GM12892 (cell line): ENCODE data around the gene GMEB2.
"Not testable (repeated sequence)": the region's sequence is repeated elsewhere in the genome, so short reads cannot be mapped to it uniquely, and the experiment has no call there.

Experiments used
- DNase-seq: peaks from one replicate; pipeline ENCODE4 v3.0.0; 2011; ENCODE audit not compliant: insufficient read length
- FAIRE-seq: peaks from 2 replicates; lab custom pipeline; 2011; peaks lifted over from hg19 to GRCh38; lab: Jason Lieb, UNC
- POLR2A ChIP-seq: IDR thresholded peaks from 2 replicates; pipeline ENCODE4 v1.6.1; 2011; ENCODE audit warnings: low read depth, low read length, control low read depth
- POLR2AphosphoS5 ChIP-seq: IDR thresholded peaks from 2 replicates; pipeline ENCODE4 v1.6.1; 2011; ENCODE audit warnings: low read depth, low read length, control low read depth
- TAF1 ChIP-seq: IDR thresholded peaks from 2 replicates; pipeline ENCODE4 v1.6.1; 2011; ENCODE audit warnings: low read depth, mild to moderate bottlenecking, control low read depth, low read length, borderline replicate concordance

GMEB2 gene

DNA sequence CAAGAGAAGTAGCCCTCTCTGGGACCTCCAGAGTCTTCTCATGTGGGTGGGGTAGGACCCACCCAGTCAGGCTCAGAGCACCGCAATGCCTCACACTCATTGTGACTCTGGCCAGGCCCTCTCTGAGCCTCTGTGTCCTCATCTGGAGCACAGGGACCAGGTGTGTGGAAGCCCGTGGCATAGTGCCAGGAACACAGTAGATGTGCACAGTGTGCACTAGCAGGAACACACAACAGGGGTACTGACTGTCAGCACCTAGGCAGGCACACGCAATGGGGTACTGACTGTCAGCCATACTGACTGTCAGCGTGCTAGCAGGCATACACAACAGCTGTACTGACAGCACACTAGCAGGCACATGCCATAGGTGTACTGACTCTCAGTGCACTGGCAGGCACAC lies 28.3 kb upstream of the GMEB2 start:
- no peak for TF ChIP-seq POLR2AphosphoS5
- no peak for TF ChIP-seq POLR2A
- TF ChIP-seq TAF1, result no peak
- FAIRE-seq, result no peak
- DNase-seq, result no peak

DNA sequence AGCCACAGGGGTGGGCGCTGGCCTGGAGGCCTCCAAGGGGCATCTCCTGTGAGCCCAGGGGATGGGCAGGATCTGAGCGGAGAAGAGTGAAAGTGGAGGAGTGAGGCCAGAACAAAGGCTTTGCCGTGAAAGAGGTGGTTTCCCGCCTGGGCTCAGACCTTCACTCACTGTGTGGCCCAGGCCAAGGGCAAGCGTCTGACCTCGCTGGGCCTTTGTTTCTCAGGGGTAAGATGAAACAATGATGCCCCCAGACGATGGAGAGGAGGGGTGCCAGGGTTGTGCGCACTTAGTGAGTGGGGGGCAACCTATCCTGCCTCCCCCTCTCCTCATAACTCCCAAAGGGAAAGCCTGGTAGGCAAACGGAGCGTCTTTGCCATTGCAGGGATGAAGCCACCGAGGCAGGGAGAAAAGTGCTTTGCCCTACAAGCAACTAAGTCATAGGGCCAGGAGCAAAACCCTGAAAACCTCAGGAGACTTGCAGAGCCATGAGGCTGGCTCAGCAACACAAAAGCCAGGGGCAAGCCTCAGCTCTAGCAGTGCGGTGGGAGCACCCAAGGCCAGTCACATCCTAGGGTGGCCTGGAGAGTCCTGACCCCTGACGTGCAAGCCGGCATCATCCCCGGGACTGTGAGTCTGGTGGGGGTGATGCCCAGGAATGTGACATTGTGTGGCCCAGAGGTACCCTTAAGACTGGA lies 27.2 kb upstream of the GMEB2 start:
- no peak for FAIRE-seq
- no peak for DNase-seq
- TF ChIP-seq POLR2A (no peak), POLR2AphosphoS5 (no peak), TAF1 (no peak)

DNA sequence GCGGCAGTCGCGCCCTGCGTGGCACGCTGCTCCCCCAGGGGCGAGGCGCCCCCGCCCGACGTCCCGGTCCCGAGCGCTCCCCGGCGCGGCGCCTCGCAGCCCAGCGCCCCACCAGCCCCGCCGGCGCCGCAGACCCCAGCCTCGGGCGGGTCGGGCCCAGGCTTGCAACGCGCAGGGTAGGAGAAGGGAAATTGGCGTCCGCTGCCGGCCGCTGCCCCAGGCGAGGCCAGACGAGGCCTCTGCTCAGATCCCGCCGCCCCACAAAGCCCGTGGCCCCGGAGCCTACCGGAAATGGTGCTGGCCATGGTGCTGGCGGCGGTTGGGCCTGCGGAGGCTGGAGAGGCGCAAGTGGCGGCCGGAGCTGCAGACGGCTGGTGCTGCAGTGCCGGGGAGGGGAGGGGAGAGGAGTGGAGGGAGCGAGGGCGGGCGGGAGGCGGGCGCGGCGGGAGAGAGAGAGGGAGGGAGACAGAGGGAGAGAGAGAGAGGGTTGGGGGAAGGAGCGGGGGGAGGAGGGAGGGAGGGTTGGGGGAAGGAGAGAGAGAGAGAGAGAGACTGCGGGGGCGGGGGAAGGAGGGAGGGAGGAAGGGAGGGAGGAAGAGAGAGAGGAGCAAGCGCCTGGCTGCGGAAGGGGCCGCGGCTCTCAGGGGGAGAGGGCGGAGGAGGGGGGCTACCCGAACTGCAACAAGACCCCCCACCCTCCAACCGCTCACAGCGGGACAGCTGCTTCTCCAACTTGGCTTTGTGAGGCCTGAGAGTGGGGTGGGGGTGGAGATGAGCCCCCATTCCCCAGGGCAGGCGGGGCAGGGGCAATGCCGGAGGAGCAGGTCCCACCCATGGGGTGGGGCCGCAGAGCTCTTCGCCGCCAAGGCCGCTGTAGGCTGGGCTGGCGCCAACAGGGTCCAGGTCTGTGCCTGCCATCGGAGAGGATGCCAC lies 26.4 kb upstream of the GMEB2 start, which contains the start of gene STMN3:
STMN3 (minus strand) TSS at position 384 of the 933 bp plus-strand sequence; CDS start at position 305, 79 bp downstream.
- FAIRE-seq (no peak), DNase-seq (peak; percentile 72)
- no peak for TF ChIP-seq POLR2AphosphoS5
- no peak for TF ChIP-seq POLR2A
- TF ChIP-seq TAF1, result no peak

DNA sequence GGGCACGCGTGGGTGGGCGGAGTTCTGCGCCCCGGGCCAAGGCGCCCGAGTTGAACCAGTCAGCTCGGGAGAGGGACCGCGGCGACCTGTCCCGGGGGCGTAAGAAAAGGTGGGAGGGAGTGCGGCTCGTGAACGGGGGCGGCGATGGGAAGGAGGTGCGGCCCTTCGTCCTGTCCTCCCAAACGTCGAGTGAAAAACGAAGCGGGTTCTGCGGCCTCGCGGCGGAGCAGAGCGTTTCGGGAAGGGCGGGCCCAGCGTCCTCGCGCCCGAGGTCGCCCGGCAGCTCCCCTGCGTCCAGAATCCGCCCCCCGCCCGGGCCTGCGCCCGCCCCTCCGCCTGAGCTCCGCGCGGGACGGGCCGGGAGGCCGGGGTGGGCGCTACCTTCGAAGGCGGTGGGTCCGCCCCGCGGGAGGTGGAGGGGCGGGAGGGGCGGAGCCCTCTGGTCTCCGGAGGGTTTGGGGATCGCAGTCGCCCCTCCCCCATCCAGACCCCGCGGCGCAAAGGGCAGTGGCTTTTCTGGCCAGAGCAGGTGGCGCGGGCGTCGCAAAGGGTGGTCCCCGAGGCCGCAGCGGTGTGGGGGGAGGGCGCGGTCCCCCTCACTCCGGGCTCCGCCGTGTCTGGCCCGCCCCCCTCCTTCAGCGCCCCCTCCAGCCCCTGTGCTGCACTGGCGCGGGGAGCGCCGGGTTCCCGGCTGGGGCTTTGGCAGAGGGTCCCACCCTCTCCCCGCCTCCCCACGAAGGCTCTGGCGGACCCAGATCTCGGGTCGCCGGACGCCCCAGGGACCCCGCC lies 25.5 kb upstream of the GMEB2 start:
- FAIRE-seq (no peak), DNase-seq (no peak)
- TF ChIP-seq TAF1 (no peak), POLR2AphosphoS5 (no peak), POLR2A (no peak)

DNA sequence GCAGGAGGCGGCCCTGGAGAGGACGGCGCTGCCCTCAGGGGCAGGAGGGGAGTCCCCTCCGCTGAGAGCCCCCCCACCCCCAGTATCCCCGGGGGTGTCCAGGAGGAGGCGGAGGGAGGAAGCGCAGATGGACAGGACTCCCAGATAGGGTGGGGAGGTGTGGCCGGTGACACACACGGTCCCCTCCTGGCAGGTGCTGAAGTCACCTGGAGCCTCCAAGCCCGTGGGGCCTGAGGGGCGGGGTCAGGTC lies 25.0 kb upstream of the GMEB2 start:
- no peak for FAIRE-seq
- no peak for DNase-seq
- TF ChIP-seq POLR2A (no peak), TAF1 (no peak)

DNA sequence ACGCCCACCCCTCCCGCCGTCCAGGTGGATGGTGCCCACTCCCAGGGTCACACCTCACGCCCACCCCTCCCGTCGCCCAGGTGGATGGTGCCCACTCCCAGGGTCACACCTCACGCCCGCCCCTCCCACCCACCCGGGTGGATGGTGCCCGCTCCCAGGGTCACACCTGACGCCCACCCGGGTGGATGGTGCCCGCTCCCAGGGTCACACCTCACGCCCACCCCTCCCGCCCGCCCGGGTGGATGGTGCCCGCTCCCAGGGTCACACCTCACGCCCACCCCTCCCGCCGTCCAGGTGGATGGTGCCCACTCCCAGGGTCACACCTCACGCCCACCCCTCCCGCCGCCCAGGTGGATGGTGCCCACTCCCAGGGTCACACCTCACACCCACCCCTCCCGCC lies 23.6 kb upstream of the GMEB2 start:
- not testable (repeated sequence) for DNase-seq, FAIRE-seq

DNA sequence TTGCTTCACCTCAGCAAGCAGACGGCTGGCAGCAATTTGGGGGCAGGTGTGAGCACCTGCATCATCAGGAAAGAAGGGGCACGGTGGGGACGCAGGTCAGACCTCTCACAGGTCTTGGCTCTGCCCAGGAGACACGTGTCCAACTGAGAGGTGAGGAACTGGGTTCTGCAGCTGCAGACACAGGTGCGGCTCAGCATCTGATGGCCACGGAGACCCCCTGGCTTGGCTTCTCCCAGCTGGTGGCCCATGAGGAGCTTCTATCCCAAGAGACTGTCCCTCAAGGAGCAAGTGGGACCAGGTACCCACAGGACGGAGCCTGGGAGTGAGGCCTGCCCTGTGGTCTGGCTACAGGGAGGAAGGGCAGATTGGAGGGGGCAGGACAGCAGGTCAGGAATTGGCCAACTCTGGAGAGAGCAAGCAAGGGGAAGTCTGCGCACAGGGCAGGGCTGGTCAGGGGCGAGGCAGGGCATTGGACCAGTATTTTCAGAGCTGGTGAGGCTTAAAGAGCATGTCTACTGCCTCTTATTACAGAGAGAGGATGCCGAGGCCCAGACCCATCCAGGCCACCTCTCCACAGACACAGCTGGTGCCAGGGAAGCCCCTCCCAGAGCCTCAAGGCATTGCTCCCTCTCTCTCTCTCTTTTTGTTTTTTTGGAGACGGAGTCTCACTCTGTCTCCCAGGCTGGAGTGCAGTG lies 22.1 kb upstream of the GMEB2 start:
- FAIRE-seq (no peak), DNase-seq (no peak)
- TF ChIP-seq TAF1 (no peak), POLR2A (no peak), POLR2AphosphoS5 (no peak)

DNA sequence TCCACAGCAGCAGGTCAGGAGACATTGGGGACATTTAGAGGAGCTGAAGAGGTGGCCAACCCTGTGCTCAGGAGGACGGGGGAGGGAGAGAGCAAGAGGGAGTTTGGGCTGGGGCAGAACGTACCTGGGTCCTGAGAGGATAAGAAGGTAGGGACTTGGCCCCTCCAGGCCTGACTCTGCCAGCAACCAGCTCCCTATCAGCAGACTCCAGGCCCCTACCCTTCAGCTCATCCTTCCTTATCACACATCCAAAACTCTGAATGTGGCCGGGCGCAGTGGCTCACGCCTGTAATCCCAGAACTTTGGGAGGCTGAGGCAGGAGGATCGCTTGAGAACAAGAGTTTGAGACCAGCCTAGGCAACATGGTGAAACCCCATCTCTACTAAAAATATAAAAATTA lies 21.3 kb upstream of the GMEB2 start:
- TF ChIP-seq POLR2AphosphoS5 (no peak), TAF1 (no peak), POLR2A (no peak)
- DNase-seq (no peak), FAIRE-seq (no peak)

DNA sequence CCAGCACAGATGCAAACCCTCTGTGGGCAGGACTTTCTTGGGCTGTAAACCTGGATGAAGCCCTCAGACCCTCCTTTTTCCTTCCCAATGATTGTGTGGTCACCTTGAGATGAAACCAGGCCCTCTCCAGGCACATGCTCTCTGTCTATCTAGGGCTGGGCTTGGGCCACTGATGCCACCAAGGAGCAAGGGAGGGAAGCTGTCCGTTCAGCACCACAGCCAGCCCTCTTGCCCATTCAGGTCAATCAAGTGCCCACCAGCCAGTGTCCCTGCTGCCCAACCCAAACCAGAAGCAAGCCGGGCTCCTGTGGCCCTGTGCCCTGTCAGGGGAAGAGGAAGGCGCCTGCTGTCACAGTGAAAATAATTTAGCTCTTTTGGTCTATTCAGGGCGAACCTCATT lies 18.3 kb upstream of the GMEB2 start:
- no peak for DNase-seq
- no peak for FAIRE-seq
- no peak for TF ChIP-seq TAF1
- TF ChIP-seq POLR2A, result no peak
- no peak for TF ChIP-seq POLR2AphosphoS5

DNA sequence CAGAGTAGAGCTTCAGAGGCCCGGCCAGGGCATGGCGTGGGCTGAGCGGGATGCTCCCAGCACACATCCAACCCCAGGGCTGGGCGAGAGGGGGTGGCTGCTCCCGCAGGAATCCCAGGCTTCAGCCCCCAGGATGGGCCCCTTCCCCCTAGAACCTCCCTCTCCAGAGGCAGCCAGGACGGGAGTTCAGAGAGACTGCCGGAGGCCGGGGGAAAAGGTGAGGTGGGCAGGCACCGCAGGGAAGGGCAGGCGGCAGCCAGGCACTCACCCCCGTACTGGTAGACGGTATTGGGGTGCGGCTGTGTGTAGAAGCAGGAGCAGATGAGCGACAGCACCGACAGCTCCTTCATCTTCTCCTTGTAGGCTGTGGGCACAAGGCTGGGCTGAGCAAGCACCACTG lies 17.0 kb upstream of the GMEB2 start:
- no peak for TF ChIP-seq TAF1
- TF ChIP-seq POLR2A, result no peak
- no peak for TF ChIP-seq POLR2AphosphoS5
- FAIRE-seq (no peak), DNase-seq (no peak)

DNA sequence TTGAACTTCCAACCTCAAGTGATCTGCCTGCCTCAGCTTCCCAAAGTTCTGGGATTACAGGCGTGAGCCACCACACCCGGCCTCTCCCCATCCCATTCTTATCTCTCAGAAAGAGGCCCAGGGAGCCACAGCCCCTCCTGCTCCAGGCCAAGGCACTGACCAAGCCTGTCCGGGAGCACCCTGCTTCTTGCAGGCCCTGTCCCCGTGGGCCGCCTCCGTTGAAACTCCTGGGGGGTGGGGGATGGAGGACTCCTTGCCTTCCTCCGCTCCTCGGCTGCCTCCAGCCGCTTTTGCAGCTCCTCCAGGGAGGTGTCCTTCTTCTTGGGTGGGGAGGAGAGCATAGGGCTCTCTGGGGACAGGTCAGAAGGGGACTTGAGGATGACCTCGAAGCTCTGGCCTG lies 16.6 kb upstream of the GMEB2 start:
- DNase-seq (no peak), FAIRE-seq (no peak)
- TF ChIP-seq POLR2AphosphoS5 (no peak), TAF1 (no peak), POLR2A (no peak)
